SIG-M5 treated with dmso at 0.1 percent for 504 hours (cell line): Measurements from ENCODE around the gene EXOSC6.
A peak's percentile ranks its signal among the peaks of the same experiment; 100 is the strongest.
"Not testable (repeated sequence)": the region's sequence is repeated elsewhere in the genome, so short reads cannot be mapped to it uniquely, and the experiment has no call there.

ENCODE experiments used
- DNase-seq: peaks from one replicate; lab custom pipeline; 2025; ENCODE audit not compliant: unreplicated experiment; lab: John Stamatoyannopoulos, UW

Gene EXOSC6

GRCh38 chr16:70255574-70255973, 3.8 kb upstream of the EXOSC6 start:
- no peak for DNase-seq

- DNase-seq, result no peak
These were observed 3.2 kb upstream of the EXOSC6 start for GRCh38 chr16:70254965-70255286.

- no peak for DNase-seq
These were observed 2.6 kb upstream of the EXOSC6 start for GRCh38 chr16:70254180-70254964.

GRCh38 chr16:70253291-70254106, 1.8 kb upstream of the EXOSC6 start:
- DNase-seq, result peak; percentile 11

- DNase-seq, result no peak
These were observed 732 bp upstream of the EXOSC6 start for GRCh38 chr16:70252355-70252988.

GRCh38 chr16:70250748-70251628, 752 bp downstream of the EXOSC6 start:
- no peak for DNase-seq

GRCh38 chr16:70249697-70250096, 2.0 kb downstream of the EXOSC6 start:
- DNase-seq, result not testable (repeated sequence)

- peak; percentile 11 for DNase-seq
These were observed 13.0 kb downstream of the EXOSC6 start for GRCh38 chr16:70238773-70239172.

- not testable (repeated sequence) for DNase-seq
These were observed 19.9 kb downstream of the EXOSC6 start for GRCh38 chr16:70231831-70232230.

GRCh38 chr16:70226024-70226423, 25.7 kb downstream of the EXOSC6 start:
- not testable (repeated sequence) for DNase-seq

GRCh38 chr16:70225430-70225829, 26.3 kb downstream of the EXOSC6 start:
- DNase-seq, result not testable (repeated sequence)

GRCh38 chr16:70224645-70225044, 27.1 kb downstream of the EXOSC6 start:
- DNase-seq, result not testable (repeated sequence)

GRCh38 chr16:70223971-70224513, 27.7 kb downstream of the EXOSC6 start:
- not testable (repeated sequence) for DNase-seq

- DNase-seq, result not testable (repeated sequence)
These were observed 28.5 kb downstream of the EXOSC6 start for GRCh38 chr16:70223216-70223615.

GRCh38 chr16:70222574-70222973, 29.2 kb downstream of the EXOSC6 start:
- DNase-seq, result not testable (repeated sequence)

GRCh38 chr16:70218586-70218985, 33.2 kb downstream of the EXOSC6 start:
- not testable (repeated sequence) for DNase-seq

- not testable (repeated sequence) for DNase-seq
These were observed 45.4 kb downstream of the EXOSC6 start for GRCh38 chr16:70206382-70206781.

GRCh38 chr16:70204668-70205405, 46.9 kb downstream of the EXOSC6 start:
- DNase-seq, result not testable (repeated sequence)

- not testable (repeated sequence) for DNase-seq
These were observed 47.7 kb downstream of the EXOSC6 start for GRCh38 chr16:70204010-70204409.

GRCh38 chr16:70203508-70203907, 48.2 kb downstream of the EXOSC6 start:
- not testable (repeated sequence) for DNase-seq
